Prostate gland (tissue), 2 donors: Measurements from ENCODE around the gene C3orf38. TPM values are rescaled to one million over a fixed set of nuclear protein-coding genes. Genes with fewer than 3 reads are reported as not detected.

Experiments used
- DNase-seq: peaks from one replicate; pipeline ENCODE4 v3.0.0-alpha.2; 2019; ENCODE audit warnings: low spot score
- H3K27ac ChIP-seq, 2 donors: fragments of 200-600 bp; sonication (generic); 2 replicates each; pipeline ENCODE4 v1.5.1; 2017 to 2019
- H3K27me3 ChIP-seq: fragments of 200-600 bp; sonication (generic); replicated peaks from 2 replicates; pipeline ENCODE4 v1.5.1; 2019; ENCODE audit not compliant: insufficient read depth
- H3K36me3 ChIP-seq, 2 donors: fragments of 200-600 bp; sonication (generic); 1 replicate in 1 of 2; 2 replicates in 1 of 2; pipeline versions ENCODE4 v1.5.1 to v1.8.1; 2017 to 2019
- H3K4me1 ChIP-seq: fragments of 200-600 bp; sonication (generic); replicated peaks from 2 replicates; pipeline ENCODE4 v1.5.1; 2019
- H3K4me3 ChIP-seq, 2 donors: fragments of 200-600 bp; sonication (generic); 2 replicates each; pipeline ENCODE4 v1.5.1; 2017 to 2019
- H3K9me3 ChIP-seq: fragments of 200-600 bp; sonication (generic); 2 replicates; pipeline ENCODE4 v1.5.1; 2017
- CTCF ChIP-seq, 4 experiments: fragments of 200-600 bp in 2 of 4; fragments of 450-650 bp in 2 of 4; sonication (generic) in 2 of 4; IDR thresholded peaks; 1 replicate in 3 of 4; 2 replicates in 1 of 4; pipeline ENCODE4 v1.5.1; 2016 to 2019; ENCODE audit warnings: antibody characterized with exemption in 4 of 4, mild to moderate bottlenecking in 2 of 4, moderate library complexity in 2 of 4
- POLR2A ChIP-seq: fragments of 450-650 bp; IDR thresholded peaks from one replicate; pipeline ENCODE4 v1.6.1; 2016; ENCODE audit warnings: antibody characterized with exemption, mild to moderate bottlenecking
- POLR2AphosphoS5 ChIP-seq: sonication (generic); formaldehyde crosslinking; IDR thresholded peaks from one replicate; pipeline ENCODE4 v1.6.1; 2017; ENCODE audit warnings: antibody characterized with exemption
- WGBS: methylation state at CpG from one replicate; pipeline ENCODE4 v1.1.5; 2018; 5-methylcytosine and 5-hydroxymethylcytosine counted together
- intact Hi-C: fragments of 100-400 bp; cut with DNase I; formaldehyde crosslinking; loops from one replicate; pipeline ENCODE4 v1.14.2; 2022
- total RNA-seq, 2 donors: library from RNA; depleted of rRNA; stranded (reverse); fragments of >200 nt; gene quantifications; one replicate each; pipeline ENCODE4 v1.1.0, GENCODE V29; 2016

The C3orf38 gene
- total RNA-seq, 2 donors from 2014 or later: 16.0 to 33.3 TPM

- no peak for TF ChIP-seq POLR2AphosphoS5
- TF ChIP-seq CTCF (IDR thresholded peaks at IDR 0.05): no peak
- no peak for TF ChIP-seq POLR2A
- 85% methylated on average over 4 of the region's 4 CpGs for WGBS
- no peaks in the 10 kb centered on the region for H3K36me3 ChIP-seq
- no peak for DNase-seq
- H3K27ac ChIP-seq: no peak overlapping the region
- intact Hi-C loops: no loop called here
- no peak overlapping the region for H3K4me3 ChIP-seq
- H3K9me3 ChIP-seq: no peaks in the 10 kb centered on the region
- H3K27me3 ChIP-seq: no peaks in the 10 kb centered on the region
- no peaks in the 10 kb centered on the region for H3K4me1 ChIP-seq
These were observed 42.2 kb downstream of the C3orf38 start for GRCh38 chr3:88191872-88192409.

- no peaks in the 10 kb centered on the region for H3K9me3 ChIP-seq
- H3K4me1 ChIP-seq: no peaks in the 10 kb centered on the region
- no peak for DNase-seq
- H3K4me3 ChIP-seq: no peak overlapping the region
- no peak for TF ChIP-seq CTCF (IDR thresholded peaks at IDR 0.05)
- no peak for TF ChIP-seq POLR2A
- TF ChIP-seq POLR2AphosphoS5: no peak
- 71% methylated on average over 3 of the region's 3 CpGs for WGBS
- H3K27me3 ChIP-seq: no peaks in the 10 kb centered on the region
- intact Hi-C loops: no loop called here
- H3K27ac ChIP-seq: no peak overlapping the region
- H3K36me3 ChIP-seq: no peaks in the 10 kb centered on the region
These were observed 42.9 kb downstream of the C3orf38 start for GRCh38 chr3:88192631-88193030.

DNA sequence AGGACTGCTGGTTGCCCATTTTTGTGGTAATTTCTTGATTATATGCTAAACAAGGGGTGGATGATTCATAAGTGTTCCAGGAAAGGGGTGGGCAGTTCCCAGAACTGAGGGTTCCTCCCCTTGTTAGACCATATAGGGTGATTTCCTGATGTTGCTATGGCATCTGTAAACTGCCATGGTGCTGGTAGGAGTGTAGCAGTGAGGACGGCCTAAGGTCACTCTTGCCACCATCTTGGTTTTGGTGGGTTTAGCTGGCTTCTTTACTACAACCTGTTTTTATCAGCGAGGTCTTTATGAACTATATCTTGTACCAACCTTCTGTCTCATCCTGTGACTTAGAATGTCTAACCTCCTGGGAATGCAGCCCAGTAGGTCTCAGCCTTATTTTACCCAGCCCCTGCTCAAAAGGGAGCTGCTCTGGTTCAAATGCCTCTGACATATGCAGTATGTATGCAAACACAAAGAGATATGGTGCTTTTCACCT lies 46.2 kb downstream of the C3orf38 start:
- WGBS: 95% methylated on average over 2 of the region's 2 CpGs

GRCh38 chr3:88198121-88198520 lies 48.4 kb downstream of the C3orf38 start:
- H3K27ac ChIP-seq: no peak overlapping the region
- no peaks in the 10 kb centered on the region for H3K27me3 ChIP-seq
- no peak overlapping the region for H3K4me3 ChIP-seq
- H3K36me3 ChIP-seq: no peaks in the 10 kb centered on the region
- 20% methylated on average over 1 of the region's 1 CpG for WGBS
- H3K9me3 ChIP-seq: no peaks in the 10 kb centered on the region
- no peaks in the 10 kb centered on the region for H3K4me1 ChIP-seq
- DNase-seq: no peak
- TF ChIP-seq POLR2A (no peak), POLR2AphosphoS5 (no peak), CTCF (IDR thresholded peaks at IDR 0.05) (no peak)
- intact Hi-C loops: no loop called here

More for the DNA sequence above, 46.2 kb downstream of the C3orf38 start:
- Histone ChIP-seq H3K4me1 (no peaks in the 10 kb centered on the region), H3K9me3 (no peaks in the 10 kb centered on the region), H3K27ac (no peak overlapping the region), H3K27me3 (no peaks in the 10 kb centered on the region), H3K4me3 (no peak overlapping the region), H3K36me3 (no peaks in the 10 kb centered on the region)
- intact Hi-C loops: no loop called here
- TF ChIP-seq POLR2AphosphoS5 (no peak), POLR2A (no peak), CTCF (IDR thresholded peaks at IDR 0.05) (no peak)
- DNase-seq: no peak

DNA sequence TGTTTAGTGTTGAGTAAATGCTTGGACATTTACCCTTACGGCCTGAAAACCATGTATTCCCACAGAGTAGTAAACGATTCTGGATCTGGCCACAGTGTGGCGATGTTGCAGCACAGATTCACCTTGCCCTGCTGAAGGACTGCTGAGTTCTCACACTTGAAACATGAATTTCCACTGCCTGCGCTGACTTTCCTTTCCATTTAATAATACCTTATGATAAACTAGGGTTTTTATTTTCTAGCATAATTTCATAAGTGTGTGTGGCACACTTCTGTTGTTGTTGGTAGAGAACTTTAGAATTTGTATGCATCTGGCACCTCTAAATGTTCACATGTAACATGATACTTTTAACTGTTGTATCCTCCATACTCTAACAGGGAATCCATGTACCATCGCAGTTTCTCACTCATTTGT lies 53.9 kb downstream of the C3orf38 start:
- intact Hi-C loops: loop anchor here (5.0 to 10.0 kb wide), 2 partner anchors 1889 to 1981 kb away; no protein-coding TSS in a partner anchor
- H3K4me3 ChIP-seq: no peak overlapping the region
- 6% methylated on average over 5 of the region's 5 CpGs for whole genome bisulfite sequencing
- H3K27me3 ChIP-seq: no peaks in the 10 kb centered on the region
- TF ChIP-seq CTCF (IDR thresholded peaks at IDR 0.05) (peak; percentile 58 to 75 (median 70)), POLR2AphosphoS5 (no peak)
- no peaks in the 10 kb centered on the region for H3K4me1 ChIP-seq
- no peaks in the 10 kb centered on the region for H3K9me3 ChIP-seq
- no peak overlapping the region for H3K27ac ChIP-seq
- no peaks in the 10 kb centered on the region for H3K36me3 ChIP-seq
- DNase-seq: peak; percentile 61
